Spleen (tissue), 3 donors: ENCODE data around the gene SLC9A3.

Experiments used
- POLR2A ChIP-seq, 3 donors: fragments of 450-650 bp; IDR thresholded peaks; one replicate each; pipeline ENCODE4 v1.5.1; 2017; ENCODE audit warnings: antibody characterized with exemption in 3 of 3, mild to moderate bottlenecking in 1 of 3
- POLR2AphosphoS5 ChIP-seq, 3 donors: sonication (generic); formaldehyde crosslinking; IDR thresholded peaks; one replicate each; pipeline ENCODE4 v1.5.1; 2017; ENCODE audit warnings: antibody characterized with exemption in 3 of 3

- TF ChIP-seq POLR2A (IDR thresholded peaks at IDR 0.05) = no peak
- TF ChIP-seq POLR2AphosphoS5 (IDR thresholded peaks at IDR 0.05) = no peak
Observed at GRCh38 chr5:533955-534742, 9.9 kb upstream of the SLC9A3 start.
